ENCODE results near the gene EPB41L4A.

EPB41L4A gene

DNA sequence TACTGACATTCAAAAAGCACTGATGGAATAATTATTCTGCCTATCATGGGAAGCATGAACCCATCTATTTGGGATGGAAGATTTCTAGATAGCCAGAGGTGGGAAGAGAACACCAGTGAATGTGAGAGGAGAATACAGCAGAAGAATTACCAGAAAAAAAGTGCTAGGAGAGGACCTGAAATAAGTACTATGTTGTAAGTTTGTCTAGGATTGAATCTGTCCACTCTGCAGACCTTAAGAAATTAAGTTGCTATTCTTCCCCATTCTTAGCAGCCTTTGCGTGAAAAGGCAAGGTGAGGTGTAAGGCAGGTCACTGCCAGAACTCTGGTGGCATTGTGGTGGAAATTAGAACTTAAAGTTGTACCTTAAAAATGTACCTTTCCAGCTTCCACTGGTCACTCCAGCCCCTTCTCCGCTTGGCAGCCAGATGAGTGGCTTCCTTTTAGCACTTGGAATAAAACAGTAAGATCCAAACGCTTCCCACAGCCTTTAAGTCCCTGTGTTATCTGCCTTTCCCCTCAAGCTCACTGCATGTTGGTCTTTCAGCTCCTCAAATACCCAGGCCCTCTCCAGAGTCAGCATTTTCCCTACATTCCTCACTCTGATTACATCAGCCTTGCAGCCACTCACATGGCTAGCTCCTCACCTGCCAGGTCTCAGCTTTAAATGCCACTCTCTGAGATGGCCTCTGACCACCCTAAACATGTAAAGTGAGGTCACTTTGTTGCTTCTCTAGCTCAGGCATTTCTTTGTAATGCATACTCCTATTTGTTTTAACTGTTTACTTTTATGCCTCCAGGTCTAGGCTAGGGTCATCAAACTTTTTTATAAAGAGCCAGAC is 253.0 kb downstream of the EPB41L4A start:
- in situ Hi-C loops (cut with MboI; ENCODE audit: low sequenced_read_pairs) = no loop called here

DNA sequence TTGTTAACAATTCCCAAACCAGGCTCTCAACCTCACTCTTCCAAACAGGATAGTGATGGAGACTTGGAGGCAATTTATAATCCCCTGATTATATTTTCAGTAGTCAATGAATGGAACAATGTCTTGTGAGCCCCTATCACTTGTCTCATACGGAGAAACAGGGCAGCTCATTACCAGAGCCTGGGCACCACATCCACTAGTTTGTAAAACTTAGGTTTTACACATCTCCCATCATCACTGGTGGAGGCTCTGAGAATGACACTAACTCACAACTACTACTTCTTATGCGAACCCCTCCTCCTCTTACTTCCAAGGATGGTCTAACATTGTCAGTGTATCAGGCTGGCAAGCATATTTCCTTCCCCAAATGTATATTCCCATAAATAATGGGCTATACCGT is 253.7 kb downstream of the EPB41L4A start:
- in situ Hi-C loops (cut with MboI; ENCODE audit: low sequenced_read_pairs) = no loop called here

DNA sequence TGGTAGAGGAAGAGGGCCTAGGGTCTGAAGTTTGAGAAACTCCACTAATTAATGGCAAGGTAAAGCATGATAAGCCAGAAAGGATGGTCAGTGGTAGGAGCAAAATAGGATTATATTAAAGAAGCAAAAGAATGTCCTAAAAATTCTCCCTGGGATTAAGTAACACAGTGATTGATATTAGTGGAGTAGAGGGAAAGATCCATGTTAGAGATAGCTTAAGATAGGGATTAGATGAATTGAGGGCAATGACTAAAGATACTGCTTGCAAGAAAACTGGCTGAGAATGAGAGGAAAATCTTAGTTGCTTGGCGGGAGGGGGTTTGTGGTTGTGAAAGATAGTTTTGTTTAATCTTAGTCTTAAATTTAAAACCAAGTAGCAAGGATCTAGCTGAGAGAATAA is 255.6 kb downstream of the EPB41L4A start:
- in situ Hi-C loops (cut with MboI; ENCODE audit: low sequenced_read_pairs) = no loop called here

DNA sequence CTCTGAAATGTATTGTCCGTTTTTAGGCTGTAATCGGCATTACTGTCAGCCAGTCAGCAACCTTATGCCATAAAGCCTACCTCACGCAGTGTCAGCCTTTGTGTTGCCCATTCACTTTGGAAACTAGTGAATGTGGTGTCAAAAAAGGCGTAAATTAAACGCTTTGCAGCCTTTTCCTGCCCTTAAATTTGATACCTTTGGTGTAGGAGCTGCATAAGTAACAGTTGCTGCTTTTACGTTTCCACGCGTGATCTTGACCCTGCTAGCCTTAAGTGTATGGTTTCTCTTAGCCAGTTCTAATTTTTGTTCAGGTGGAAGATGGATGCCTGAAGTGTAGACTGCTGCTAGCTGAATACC is 257.7 kb downstream of the EPB41L4A start:
- in situ Hi-C loops (cut with MboI; ENCODE audit: low sequenced_read_pairs) = no loop called here

DNA sequence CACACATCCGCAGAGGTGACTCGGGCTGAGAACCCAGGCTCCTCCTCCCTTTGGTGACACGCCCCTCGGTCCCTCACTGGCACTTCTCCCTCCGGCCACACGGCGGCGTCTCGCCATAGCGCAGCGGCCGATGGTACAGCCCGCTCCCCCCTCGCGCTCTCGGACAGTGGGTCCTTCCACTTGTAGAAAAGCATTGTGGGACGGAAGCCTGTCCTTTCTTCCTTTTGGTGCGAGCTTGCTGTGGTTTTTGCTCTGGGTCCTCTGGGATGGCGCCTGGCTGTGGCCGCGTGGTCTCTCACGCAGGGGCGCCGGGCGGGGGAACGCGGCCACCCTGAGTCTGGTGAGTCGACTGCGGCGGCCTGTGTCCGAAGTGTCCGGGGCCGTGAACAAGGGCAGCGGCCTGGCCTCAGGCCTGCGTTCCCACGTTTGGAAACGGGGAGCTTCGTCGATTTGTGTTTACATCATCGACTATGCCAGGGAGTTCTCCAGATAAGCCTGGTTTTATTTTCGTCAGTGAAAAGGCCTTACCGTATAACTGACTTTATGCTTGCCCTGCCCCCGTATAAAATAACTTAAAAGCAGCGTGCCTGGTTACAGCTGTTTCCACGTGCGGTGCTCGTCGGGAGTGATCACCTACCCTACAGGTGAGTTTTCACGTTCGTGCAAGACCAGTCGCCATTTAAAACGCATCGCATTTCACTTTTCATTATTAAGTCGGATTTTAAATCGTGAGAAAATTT is 258.3 kb downstream of the EPB41L4A start:
- in situ Hi-C loops (cut with MboI; ENCODE audit: low sequenced_read_pairs) = no loop called here

DNA sequence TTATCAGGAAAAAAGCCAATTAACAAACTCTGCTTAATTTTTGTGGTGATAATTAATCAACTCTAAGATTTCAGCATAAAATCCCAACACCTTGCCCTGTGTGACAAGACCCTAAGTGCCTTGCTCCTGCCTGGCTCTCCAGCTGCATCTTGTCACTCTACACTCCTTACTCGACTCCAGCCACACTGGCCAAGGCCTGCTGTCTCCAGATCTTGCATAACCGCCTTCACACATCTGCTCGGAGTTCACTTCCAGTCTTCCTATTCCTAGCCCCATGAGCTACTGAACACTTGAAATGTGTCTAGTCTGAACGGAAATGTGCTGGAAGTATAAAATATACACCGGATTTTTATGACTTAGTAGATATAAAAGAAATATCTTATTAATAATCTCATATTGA is 259.6 kb downstream of the EPB41L4A start:
- in situ Hi-C loops (cut with MboI; ENCODE audit: low sequenced_read_pairs) = no loop called here

DNA sequence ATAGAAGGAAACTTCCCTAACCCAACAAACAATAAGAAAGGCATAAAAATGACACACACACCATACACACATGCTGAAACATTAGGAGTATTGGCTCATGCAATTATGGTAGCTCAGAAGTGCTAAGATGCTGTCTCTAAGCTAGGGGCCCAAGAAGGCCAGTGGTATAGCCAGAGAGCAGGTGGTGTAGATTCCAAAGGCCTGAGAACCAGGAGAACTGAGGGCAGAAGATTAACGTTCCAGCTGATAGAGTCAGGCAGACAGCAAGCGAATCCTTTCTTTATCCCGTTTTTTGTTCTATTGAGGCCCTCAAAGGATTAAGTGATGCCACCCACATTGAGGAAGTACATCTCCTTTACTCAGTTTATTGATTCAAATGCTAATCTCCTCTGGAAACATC is 262.9 kb downstream of the EPB41L4A start:
- in situ Hi-C loops (cut with MboI; ENCODE audit: low sequenced_read_pairs) = no loop called here

DNA sequence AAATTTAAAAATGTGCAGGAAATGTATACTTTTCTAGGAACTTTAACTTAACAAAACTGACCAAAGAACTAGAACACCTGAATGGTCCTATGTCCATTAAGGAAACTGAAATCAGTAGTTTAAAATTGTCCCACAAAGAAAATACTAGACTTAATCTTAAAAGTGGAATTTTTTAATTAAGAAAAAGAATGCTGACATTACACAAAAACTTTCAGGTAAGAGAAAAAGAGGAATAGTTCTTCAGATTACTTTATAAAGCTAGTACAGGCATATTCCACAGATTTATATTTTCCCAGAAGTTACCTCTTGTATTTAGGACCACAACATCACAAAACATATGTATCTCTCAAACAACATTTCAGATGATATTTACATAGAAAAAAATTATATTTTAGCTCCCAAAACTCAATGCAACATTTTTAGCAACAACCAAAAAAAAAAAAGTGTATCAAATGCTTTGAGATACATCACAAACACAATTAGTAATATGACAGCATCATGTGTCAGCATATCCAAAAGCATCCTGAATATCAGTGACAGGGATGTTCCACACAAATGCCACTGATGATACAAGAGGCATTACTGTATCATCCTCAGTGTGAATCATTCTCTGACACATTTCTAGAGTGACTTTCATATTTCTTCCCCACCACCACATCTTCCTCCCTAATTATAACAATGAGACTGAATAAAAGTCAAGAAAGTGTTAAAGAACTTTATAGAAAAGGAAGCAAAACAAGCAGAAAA is 264.0 kb downstream of the EPB41L4A start:
- in situ Hi-C loops (cut with MboI; ENCODE audit: low sequenced_read_pairs) = no loop called here

DNA sequence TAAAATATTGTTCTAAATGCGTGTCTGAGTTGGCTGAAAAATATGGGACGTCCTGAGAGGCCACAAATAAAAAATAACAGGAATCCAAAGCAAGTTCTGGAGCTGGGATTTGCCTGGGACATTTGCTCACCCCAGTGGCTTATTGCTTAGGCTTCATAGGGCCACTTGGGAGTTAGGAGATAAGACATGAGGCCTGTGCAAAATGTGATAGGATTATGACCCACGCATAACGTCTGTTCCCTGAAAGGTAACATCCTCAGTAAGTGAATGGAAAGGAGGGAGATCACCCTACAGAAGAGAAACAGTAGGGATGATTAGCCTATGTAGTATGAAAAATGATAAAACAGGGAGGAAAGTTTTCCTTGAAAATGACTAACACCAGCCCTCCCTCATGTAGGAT is 269.4 kb downstream of the EPB41L4A start:
- in situ Hi-C loops (cut with MboI; ENCODE audit: low sequenced_read_pairs) = loop anchor here (25.0 kb wide), 2 partner anchors 387 to 612 kb away; partner anchors contain the start of gene NREP

DNA sequence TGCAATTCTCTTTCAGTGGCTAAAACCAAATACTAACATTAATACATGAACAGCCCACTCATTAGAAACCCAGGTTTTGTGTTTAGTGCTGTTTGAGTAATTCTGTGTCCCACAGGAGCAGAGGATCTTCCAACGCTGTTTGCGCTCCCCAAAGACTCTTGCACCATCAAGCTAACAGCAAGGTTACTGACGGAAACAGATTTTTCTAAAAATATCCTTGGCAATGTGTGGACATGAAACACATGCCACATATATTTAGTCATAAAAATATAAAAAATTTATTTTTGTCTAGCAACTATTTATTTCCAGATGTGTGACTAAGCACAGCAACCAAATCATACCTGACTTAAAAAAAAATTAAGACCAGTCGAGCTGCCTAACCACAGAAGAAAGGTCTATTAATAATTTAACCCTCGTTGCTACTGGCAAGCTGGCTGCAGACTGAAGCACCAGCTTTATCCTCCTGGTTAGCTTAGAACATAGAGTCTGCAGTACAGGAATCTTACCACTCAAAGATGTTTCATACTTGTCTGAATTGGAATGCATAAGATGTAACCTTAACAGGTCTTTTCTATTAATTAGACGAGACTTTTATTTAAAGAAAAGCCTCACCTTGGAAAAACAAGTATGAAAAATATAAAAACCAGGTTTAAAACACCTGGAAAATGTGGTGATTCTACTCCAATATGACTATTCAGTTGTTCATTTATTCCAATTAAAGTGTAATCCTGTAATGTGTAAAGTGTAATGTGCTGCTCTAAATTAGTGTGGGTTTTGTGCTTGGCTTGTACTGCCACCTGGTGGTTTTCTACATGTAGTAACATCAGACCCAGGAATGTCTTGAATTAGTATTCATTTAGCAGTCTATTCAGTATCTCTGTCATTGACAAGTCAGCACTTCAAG is 272.5 kb downstream of the EPB41L4A start:
- in situ Hi-C loops (cut with MboI; ENCODE audit: low sequenced_read_pairs) = loop anchor here (25.0 kb wide), 2 partner anchors 384 to 609 kb away; partner anchors contain the start of gene NREP

DNA sequence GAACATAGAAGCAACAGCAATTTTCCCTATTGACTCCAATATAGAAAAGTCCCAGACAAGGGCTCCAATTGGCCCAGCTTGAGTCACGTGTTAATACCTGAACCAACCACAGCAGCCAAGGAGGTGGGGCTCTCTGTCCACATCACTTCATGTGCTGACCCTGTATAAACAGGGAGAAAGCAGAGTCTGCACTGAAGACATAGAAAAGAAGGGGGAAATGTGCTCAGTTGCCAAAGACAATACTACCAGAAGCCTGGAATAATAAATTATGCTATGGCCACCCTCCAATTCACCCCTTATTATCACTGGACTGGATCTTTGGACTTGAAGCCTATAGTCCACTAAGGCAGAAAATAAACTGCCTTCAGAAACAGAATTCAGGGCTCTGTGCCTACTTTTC is 275.4 kb downstream of the EPB41L4A start:
- in situ Hi-C loops (cut with MboI; ENCODE audit: low sequenced_read_pairs) = loop anchor here (25.0 kb wide), 2 partner anchors 381 to 606 kb away; partner anchors contain the start of gene NREP

DNA sequence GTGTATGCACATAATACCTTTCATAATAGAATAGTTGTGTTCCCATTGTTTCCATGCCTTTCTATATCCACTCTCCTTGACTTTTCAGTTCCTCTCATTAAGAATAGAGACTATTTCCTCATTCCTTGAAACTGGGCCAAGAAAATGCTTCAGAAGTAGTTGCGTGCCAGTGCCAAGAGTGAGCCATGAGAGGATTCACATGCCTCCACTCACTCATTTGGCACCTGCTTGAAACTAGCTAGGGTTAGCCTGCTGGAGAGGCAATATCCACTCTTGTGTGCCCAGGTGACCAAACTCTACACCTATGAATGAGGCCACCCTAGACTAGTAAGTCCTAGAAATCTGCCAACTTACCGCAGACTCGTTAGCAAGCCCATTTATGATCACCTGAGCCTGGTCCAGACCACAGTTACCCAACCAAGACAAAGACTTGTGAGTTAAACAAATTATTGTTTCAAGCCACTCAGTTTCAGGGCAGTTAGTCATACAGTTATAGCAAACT is 276.3 kb downstream of the EPB41L4A start:
- in situ Hi-C loops (cut with MboI; ENCODE audit: low sequenced_read_pairs) = loop anchor here (25.0 kb wide), 2 partner anchors 381 to 606 kb away; partner anchors contain the start of gene NREP

DNA sequence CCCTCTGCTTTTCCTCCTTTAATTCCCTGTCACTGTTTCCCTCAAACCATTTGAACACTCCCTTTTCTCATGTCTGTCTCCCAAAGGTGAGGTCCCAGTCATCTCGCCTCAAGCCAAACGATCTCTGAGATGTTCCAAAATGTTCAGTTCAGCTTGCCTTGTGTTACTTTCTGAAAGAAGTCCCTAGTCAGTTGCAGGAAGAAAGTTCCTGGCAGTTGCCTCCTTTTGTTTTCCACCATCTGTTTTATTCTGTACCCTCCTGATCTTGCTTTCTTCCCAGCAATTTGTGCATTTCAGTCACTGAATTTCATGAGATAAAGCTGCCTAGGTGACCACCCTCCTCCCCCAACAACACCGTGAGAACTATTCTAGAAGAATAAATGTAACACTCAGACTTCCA is 277.5 kb downstream of the EPB41L4A start:
- in situ Hi-C loops (cut with MboI; ENCODE audit: low sequenced_read_pairs) = loop anchor here (25.0 kb wide), 2 partner anchors 379 to 604 kb away; partner anchors contain the start of gene NREP

DNA sequence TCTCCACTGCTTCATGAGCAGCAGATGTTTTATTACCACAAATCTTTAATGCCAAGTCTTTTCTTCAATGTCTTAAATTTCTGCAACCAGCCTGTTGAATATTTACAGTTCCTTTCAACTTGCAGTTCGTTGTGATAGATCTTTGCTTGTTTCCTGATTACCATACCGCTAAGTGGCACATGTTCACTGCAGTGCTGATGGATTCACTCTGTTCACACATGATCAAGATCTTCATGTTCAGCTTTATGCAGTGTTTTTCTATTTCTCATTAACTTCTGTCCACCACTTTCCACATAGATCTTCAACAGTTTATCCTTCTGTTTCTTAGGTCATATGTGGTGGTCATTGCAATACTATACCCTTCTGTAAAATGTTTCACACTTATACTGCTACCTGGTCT is 280.6 kb downstream of the EPB41L4A start:
- in situ Hi-C loops (cut with MboI; ENCODE audit: low sequenced_read_pairs) = loop anchor here (25.0 kb wide), 2 partner anchors 376 to 601 kb away; partner anchors contain the start of gene NREP

DNA sequence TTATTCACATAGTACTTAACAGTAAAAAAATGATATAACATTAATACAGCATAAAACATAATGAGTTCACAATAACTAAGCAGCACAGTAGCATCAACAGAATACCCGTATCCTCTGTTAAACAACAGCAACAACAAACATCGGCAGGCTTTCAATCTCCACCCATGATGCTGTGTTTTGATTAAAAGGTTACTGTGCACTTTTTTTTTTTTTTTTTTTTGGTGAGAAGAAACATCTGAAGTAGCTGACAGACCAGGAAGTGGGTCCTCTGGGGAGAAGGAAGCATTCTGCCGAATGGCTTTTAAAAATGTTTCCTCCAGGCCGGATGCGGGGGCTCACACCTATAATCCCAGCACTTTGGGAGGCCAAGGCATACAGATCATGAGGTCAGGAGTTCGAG is 282.3 kb downstream of the EPB41L4A start:
- in situ Hi-C loops (cut with MboI; ENCODE audit: low sequenced_read_pairs) = loop anchor here (25.0 kb wide), 2 partner anchors 374 to 599 kb away; partner anchors contain the start of gene NREP

DNA sequence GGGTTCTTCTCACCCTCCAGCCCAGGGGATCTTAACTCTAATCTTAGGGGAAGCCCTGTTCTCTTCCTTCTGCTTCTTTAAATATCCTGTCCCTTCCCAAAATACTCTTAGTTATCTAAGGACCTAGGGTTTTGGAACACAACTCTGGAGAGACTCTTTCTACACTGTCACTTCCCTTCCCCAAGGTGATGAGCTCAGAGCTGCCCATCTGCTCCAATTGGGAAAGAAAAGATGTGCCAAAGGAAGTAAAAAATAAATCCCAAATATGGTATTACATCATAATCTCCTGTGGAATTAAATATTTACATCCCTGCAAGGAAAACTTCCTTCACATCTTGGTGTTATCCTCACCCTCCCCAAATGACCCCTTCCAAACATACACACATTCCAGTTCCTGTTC is 291.2 kb downstream of the EPB41L4A start:
- in situ Hi-C loops (cut with MboI; ENCODE audit: low sequenced_read_pairs) = loop anchor here (25.0 kb wide), 2 partner anchors 366 to 591 kb away; partner anchors contain the start of gene NREP

DNA sequence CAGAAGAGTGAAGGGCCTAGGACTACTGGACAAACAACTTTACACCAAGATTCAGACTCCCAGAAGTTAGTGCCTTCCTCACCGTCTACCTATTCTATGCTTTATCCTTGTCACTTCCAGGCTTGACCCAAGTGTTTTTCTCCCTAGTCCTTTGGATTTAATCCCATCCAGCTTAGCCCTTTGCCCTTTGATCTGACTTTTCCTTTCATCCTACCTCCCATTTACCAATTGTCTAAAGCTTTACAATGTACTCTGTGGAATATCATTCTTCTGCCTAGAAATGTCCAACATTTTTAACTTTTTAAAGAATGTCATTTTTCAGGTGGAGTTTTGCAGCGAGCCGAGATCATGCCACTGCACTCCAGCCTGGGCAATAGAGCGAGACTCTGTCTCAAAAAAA is 292.1 kb downstream of the EPB41L4A start:
- in situ Hi-C loops (cut with MboI; ENCODE audit: low sequenced_read_pairs) = loop anchor here (25.0 kb wide), 2 partner anchors 365 to 590 kb away; partner anchors contain the start of gene NREP

DNA sequence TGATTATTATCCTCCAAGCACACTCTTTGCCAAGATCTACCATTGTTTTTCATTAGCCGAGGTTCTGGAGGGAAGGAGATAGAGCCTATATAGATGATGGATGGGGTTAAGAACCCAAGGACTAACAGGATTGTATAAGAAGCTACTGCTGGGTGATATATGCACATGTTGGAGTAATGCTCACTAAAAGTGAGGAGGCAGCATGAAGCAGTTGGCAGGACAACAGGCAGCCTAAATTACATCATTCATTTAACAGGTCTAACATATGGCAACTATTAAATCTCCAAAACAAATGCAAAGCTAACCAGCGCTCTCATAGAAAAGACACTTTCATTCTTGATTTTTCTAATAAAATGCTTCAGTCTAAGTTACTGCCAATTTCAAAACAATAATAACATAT is 293.2 kb downstream of the EPB41L4A start:
- in situ Hi-C loops (cut with MboI; ENCODE audit: low sequenced_read_pairs) = loop anchor here (25.0 kb wide), 2 partner anchors 364 to 589 kb away; partner anchors contain the start of gene NREP

DNA sequence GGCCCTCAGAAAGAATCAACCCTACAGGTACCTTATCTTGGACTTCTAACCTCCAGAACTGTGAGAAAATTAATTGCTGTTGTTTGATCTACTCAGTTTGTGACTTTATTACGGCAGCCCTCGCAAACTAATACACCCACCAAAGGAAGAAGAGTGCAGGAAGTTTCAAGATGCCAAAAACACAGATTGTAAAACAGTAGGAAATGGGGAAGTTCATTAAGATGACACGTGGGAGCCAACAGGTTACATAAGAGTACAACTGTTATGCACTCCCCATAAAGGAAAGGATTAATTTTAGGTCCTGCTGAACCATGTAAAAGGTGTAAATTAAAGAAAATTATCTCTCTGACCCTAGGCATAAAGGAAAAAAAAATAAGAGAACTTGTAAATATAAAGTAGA is 294.3 kb downstream of the EPB41L4A start:
- in situ Hi-C loops (cut with MboI; ENCODE audit: low sequenced_read_pairs) = loop anchor here (25.0 kb wide), 2 partner anchors 362 to 587 kb away; partner anchors contain the start of gene NREP
